ENCODE results near the gene CD40.
"Not testable (repeated sequence)": the region's sequence is repeated elsewhere in the genome, so short reads cannot be mapped to it uniquely, and the experiment has no call there.

Gene CD40

DNA sequence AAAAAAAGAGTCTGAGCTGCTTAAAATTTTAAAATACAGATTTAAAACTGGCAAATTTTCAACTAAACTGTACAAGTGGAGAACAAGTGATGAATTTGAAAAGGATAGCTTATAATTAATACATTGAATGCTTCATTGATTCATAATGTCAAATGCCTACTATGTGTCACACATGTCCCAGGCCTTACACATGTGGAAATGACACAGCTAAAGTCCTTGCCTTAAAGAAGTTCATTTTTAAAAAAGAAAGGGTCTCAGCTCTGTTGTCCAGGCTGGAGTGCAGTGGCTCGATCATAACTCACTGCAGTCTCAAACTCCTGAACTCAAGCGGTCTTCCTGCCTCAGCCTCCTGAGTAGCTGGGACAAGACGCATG is 33.3 kb upstream of the CD40 start:
- in situ Hi-C loops (cut with MboI; ENCODE audit: low pct_unique_long_range_greater_than_20kb, low sequenced_read_pairs, unreplicated experiment): no loop called here
- TF ChIP-seq CTCF (IDR thresholded peaks at IDR 0.05; ENCODE audit: extremely low read depth, insufficient read depth, missing control alignments): no peak
- DNase-seq (ENCODE audit: low spot score): no peak

DNA sequence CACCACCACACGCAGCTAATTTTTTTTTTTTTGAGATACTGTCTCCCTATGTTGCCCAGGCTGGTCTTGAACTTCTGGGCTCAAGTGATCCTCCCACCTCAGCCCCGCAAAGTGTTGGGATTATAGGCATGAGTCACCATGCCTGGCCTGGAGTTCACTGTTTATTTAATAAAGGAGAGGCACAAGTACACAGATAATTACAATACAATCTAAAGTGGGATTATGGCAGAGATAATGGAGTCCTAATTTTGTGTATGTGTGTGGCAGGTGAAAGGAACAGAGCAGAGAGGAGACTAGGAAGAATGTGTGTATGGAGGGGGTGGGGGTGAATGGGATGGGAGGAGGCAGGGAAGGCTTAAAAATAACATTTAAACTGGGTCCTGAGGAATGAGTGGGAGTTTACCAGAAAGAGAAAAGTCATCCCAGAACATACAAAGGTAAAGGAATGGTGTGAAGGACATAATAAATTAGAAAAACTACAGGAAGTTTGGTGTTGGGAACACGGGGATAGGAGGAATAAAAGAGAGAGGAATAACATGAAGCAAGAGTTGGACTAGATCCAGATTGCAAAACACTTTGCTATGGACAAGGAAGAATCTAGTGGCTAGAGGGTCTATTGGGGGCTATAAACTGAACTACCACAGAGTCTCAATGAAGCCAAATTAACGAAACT is 32.8 kb upstream of the CD40 start:
- no peak for TF ChIP-seq CTCF (IDR thresholded peaks at IDR 0.05; ENCODE audit: extremely low read depth, insufficient read depth, missing control alignments)
- no peak for DNase-seq (ENCODE audit: low spot score)
- in situ Hi-C loops (cut with MboI; ENCODE audit: low pct_unique_long_range_greater_than_20kb, low sequenced_read_pairs, unreplicated experiment): no loop called here

- in situ Hi-C loops (cut with MboI; ENCODE audit: low pct_unique_long_range_greater_than_20kb, low sequenced_read_pairs, unreplicated experiment): no loop called here
- TF ChIP-seq CTCF (IDR thresholded peaks at IDR 0.05; ENCODE audit: extremely low read depth, insufficient read depth, missing control alignments): peak; percentile 36
- no peak for DNase-seq (ENCODE audit: low spot score)
Measured at GRCh38 chr20:46087161-46087560, 31.0 kb upstream of the CD40 start.

- no peak for DNase-seq (ENCODE audit: low spot score)
- in situ Hi-C loops (cut with MboI; ENCODE audit: low pct_unique_long_range_greater_than_20kb, low sequenced_read_pairs, unreplicated experiment): no loop called here
- TF ChIP-seq CTCF (IDR thresholded peaks at IDR 0.05; ENCODE audit: extremely low read depth, insufficient read depth, missing control alignments): no peak
Measured at GRCh38 chr20:46088409-46089166, 29.5 kb upstream of the CD40 start.

- in situ Hi-C loops (cut with MboI; ENCODE audit: low pct_unique_long_range_greater_than_20kb, low sequenced_read_pairs, unreplicated experiment): no loop called here
- no peak for DNase-seq (ENCODE audit: low spot score)
- no peak for TF ChIP-seq CTCF (IDR thresholded peaks at IDR 0.05; ENCODE audit: extremely low read depth, insufficient read depth, missing control alignments)
Measured at GRCh38 chr20:46089167-46089416, 29.0 kb upstream of the CD40 start.

DNA sequence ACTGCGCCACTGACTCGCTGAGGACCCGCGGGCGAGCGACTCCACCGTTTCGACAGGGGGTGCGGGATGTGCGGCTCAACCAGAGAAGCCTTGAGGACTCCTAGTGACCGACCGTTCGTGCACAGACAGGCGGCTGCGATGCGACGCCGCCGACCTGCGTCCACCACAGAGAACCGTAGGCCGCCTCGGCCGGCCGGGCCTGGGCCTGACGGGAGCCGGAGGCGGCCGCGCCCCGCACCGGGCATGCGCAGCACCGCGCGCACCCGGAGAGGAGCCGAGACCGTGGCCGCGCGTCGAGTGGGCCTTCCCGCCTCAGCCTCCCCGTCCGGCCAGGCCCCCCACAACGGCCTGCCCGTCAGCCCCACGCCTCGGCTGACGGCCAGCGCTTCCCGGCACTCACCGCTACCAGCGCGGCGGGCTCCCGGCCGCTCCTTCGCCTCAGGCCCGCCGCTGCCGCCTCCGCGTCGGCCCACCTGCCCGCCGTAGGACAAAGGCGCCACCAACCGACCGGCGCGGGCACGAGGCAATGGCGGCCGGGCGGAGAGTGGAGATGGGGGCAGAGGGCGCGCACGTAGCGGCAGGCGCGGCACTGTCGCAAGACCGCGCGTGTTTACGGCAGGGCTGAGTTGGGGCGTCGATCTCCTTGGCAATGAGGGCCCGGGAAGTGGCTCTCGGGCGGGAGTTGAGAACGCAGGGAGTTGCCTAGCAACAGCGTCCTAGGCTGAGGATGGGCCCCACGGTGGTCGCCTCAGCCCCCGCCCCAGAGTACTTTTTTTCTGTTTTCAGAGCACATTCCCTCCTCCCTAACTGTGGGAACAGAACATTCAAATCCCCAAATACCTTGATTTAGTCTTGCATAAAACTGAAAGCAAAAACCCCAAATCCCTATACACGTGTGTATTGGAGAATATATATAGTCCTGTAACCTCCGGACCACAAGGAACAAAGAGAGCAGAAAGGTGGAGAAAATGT is 28.4 kb upstream of the CD40 start, which contains the start of gene NCOA5:
Gene NCOA5 (minus strand): TSS at position 546 of the 972 bp plus-strand sequence. CDS start 10,538 bp downstream, outside the sequence.
- DNase-seq (ENCODE audit: low spot score): peak; percentile 97
- in situ Hi-C loops (cut with MboI; ENCODE audit: low pct_unique_long_range_greater_than_20kb, low sequenced_read_pairs, unreplicated experiment): no loop called here
- peak; percentile 64 for TF ChIP-seq CTCF (IDR thresholded peaks at IDR 0.05; ENCODE audit: extremely low read depth, insufficient read depth, missing control alignments)

GRCh38 chr20:46091622-46092535 is 26.2 kb upstream of the CD40 start:
- DNase-seq (ENCODE audit: low spot score); in situ Hi-C loops (cut with MboI; ENCODE audit: low pct_unique_long_range_greater_than_20kb, low sequenced_read_pairs, unreplicated experiment): not testable (repeated sequence)

All from GM13977 (cell line).